Duodenal mucosa (tissue), 2 donors: ENCODE measurements around the gene NT5M.

Experiments used
- H3K27ac ChIP-seq: one replicate; pipeline ENCODE4 v1.7.0; 2013; ENCODE audit warnings: low read depth, low read length
- H3K27me3 ChIP-seq, 2 donors: one replicate each; pipeline ENCODE4 v1.7.0; 2013; ENCODE audit warnings: low read length in 2 of 2, control low read depth in 1 of 2; ENCODE audit not compliant: insufficient read depth in 2 of 2, control insufficient read depth in 1 of 2
- H3K36me3 ChIP-seq, 2 donors: one replicate each; pipeline ENCODE4 v1.7.0; 2013; ENCODE audit warnings: low read length in 2 of 2, control low read depth in 1 of 2; ENCODE audit not compliant: insufficient read depth in 2 of 2, control insufficient read depth in 1 of 2
- H3K4me1 ChIP-seq, 2 donors: one replicate each; pipeline ENCODE4 v1.7.0; 2013; ENCODE audit warnings: low read length in 2 of 2, control low read depth in 1 of 2; ENCODE audit not compliant: insufficient read depth in 2 of 2, control insufficient read depth in 1 of 2
- H3K4me3 ChIP-seq, 2 donors: one replicate each; pipeline ENCODE4 v1.7.0; 2013; ENCODE audit warnings: low read length in 2 of 2, low read depth in 1 of 2
- H3K9ac ChIP-seq, 2 donors: one replicate each; pipeline ENCODE4 v1.7.0; 2013; ENCODE audit warnings: low read length in 2 of 2, low read depth in 1 of 2
- H3K9me3 ChIP-seq, 2 donors: one replicate each; pipeline ENCODE4 v1.7.0; 2013; ENCODE audit warnings: low read length in 2 of 2, control low read depth in 1 of 2; ENCODE audit not compliant: control insufficient read depth in 1 of 2

NT5M gene

DNA sequence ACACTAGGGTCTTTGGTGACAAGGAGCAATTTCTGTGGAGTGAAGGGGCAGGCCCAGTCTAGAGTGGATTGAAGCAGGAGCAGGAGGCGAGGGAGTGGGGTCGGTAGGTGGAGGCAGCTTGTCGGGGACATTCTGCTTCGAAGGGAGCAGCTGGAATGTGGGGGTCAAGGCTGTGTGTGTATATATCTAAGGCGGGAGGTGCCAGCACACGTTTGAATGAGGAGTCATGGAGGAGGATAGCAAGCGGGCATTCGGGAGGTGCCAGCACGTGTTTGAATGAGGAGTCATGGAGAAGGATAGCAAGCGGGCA lies 17.7 kb downstream of the NT5M start:
- no peak overlapping the region for H3K27ac ChIP-seq
- H3K36me3 ChIP-seq = no peaks in the 10 kb centered on the region
- no peaks in the 10 kb centered on the region for H3K9me3 ChIP-seq
- no peak overlapping the region for H3K4me3 ChIP-seq
- no peaks in the 10 kb centered on the region for H3K4me1 ChIP-seq
- H3K9ac ChIP-seq = no peak overlapping the region
- H3K27me3 ChIP-seq = no peaks in the 10 kb centered on the region

DNA sequence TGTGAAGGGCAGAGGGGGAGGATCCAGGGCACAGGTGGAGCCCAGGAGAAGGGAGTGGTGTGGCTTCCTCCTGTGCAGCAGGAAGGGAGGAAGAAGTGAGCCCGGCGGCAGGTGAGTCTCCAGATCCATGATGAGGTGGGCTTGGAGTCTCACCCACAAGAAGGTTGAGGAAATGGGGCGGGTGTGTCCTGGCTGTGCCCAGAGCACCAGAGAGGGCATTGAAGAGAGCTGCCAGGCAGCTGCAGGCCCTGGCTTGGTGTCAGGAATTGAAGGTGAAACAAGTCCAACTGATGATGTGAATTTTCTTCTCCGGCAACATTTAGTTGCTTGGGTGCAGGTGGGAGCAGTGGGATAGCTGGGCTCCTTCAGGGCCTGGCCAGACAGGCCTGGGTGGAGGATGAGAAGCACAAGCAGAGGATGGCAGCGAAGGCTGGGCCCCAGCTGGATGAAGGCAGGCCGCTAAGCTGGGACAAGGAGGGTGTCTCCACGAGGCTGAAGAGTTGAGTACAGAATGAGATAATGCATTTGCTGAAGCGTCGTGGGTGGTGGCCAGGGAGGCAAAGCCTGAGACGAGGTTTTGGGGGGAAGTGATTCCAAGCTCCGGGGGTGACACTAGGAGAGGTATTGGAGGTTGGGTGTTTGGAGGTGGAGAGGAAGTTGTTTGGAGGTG lies 18.3 kb downstream of the NT5M start:
- Histone ChIP-seq H3K9me3 (no peaks in the 10 kb centered on the region), H3K4me1 (no peaks in the 10 kb centered on the region), H3K9ac (no peak overlapping the region), H3K27me3 (no peaks in the 10 kb centered on the region), H3K36me3 (no peaks in the 10 kb centered on the region), H3K4me3 (no peak overlapping the region), H3K27ac (no peak overlapping the region)

DNA sequence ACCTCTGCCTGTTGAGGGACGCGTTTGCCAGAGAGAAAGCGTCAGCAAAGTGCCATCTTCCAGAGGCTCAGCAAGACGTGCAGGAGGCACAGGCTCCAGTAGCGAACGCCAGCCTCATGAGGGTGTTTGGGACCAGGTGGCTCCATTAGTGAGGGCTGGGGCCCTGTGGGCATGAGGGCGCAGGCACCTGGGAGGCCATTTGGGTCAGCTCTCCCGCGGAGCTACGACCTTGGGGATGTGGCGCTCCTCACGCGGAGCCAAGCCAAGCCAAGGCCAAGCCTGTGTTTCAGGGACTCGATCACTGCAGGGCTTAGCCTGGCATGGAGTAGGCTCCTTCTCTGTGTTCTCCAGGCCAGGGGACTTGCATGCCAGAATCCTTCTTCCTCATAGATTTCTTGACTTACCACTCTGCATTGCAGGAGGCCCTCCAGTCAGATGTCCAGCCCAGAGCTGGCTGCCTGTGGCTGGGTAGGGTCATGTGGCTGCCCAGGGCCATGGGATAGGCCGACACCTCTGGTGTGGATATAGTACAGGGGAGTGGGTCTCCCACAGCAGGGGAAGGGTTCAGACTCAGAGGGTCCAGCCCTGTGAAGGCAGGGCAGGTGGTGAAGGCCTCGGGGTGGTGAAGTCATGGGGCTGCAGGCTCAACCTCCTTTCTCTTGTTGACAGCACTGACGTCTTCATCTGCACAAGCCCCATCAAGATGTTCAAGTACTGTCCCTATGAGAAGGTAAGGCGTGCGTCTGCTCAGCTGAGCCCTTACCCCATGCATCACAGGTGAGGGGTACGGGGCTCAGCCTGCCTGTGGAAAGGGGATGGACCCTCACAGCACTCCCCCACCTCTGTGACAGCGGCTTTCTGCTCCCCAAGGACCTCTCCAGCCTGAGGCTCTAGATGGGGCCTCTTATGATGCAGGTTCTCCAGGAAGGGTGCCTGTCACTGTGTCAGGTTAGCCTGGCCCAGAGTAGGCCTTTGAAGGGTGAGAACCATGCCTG lies 19.6 kb downstream of the NT5M start:
- Histone ChIP-seq H3K27ac (no peak overlapping the region), H3K36me3 (no peaks in the 10 kb centered on the region), H3K9ac (no peak overlapping the region), H3K4me1 (no peaks in the 10 kb centered on the region), H3K27me3 (no peaks in the 10 kb centered on the region), H3K4me3 (no peak overlapping the region), H3K9me3 (no peaks in the 10 kb centered on the region)

DNA sequence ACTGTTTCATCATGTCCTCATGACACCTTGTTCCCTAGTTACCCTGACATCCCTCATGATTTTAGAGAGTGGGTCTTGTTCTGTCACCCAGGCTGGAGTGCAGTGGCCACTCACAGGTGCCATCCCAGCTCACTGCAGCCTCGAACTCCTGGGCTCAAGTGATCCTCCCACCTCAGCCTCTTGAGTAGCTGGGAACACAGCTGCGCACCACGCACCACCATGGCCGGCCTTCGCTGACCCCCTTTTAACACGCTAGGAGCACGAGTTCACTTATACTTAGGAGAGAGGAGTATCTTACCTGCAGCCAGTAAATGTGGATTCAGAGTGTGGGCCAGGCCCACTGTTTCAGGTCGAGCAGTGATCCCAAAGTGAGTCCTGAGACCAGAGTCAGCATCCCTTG lies 21.4 kb downstream of the NT5M start:
- Histone ChIP-seq H3K36me3 (no peaks in the 10 kb centered on the region), H3K9ac (no peak overlapping the region), H3K9me3 (no peaks in the 10 kb centered on the region), H3K27ac (no peak overlapping the region), H3K27me3 (no peaks in the 10 kb centered on the region), H3K4me3 (no peak overlapping the region), H3K4me1 (no peaks in the 10 kb centered on the region)

- Histone ChIP-seq H3K9ac (no peak overlapping the region), H3K4me3 (no peak overlapping the region), H3K27me3 (no peaks in the 10 kb centered on the region), H3K4me1 (no peaks in the 10 kb centered on the region), H3K9me3 (no peaks in the 10 kb centered on the region), H3K36me3 (no peaks in the 10 kb centered on the region), H3K27ac (no peak overlapping the region)
Observed at GRCh38 chr17:17325228-17325627, 22.1 kb downstream of the NT5M start.

GRCh38 chr17:17325816-17326215 lies 22.6 kb downstream of the NT5M start:
- Histone ChIP-seq H3K9ac (no peak overlapping the region), H3K36me3 (no peaks in the 10 kb centered on the region), H3K4me1 (no peaks in the 10 kb centered on the region), H3K4me3 (no peak overlapping the region), H3K9me3 (no peaks in the 10 kb centered on the region), H3K27me3 (no peaks in the 10 kb centered on the region), H3K27ac (no peak overlapping the region)

DNA sequence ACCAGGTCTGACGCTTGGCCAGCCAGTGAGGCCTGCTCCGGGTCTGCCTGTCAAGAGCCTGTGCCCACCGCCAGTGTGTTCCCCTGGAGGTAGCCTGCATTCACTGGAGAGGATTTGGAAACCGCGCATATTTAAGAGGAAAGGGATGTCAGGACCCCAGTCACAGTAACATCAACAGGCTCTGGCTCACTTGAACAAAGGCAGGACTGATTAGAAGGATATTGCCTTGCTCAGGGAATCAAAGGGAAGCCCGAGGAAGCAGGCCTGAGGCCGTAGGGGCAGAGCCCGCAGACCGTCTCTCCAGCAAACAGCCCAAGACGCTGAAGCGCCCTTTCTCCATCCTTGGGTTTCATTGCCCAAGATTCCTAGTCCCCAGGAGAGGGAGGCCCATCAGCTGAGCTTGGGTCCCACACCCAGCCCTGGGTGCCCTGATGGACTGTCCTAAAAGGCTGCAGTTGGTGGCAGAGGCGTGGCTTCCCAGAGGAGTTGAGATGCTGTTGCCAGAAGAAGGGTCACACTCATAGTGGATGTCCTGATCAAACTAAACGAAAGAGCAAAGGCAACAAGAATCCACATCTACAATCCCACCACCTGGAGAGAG lies 23.2 kb downstream of the NT5M start:
- no peaks in the 10 kb centered on the region for H3K4me1 ChIP-seq
- H3K27me3 ChIP-seq = no peaks in the 10 kb centered on the region
- no peak overlapping the region for H3K27ac ChIP-seq
- H3K36me3 ChIP-seq = no peaks in the 10 kb centered on the region
- H3K4me3 ChIP-seq = no peak overlapping the region
- H3K9ac ChIP-seq = no peak overlapping the region
- no peaks in the 10 kb centered on the region for H3K9me3 ChIP-seq

- Histone ChIP-seq H3K9ac (no peak overlapping the region), H3K36me3 (no peaks in the 10 kb centered on the region), H3K4me3 (no peak overlapping the region), H3K27me3 (no peaks in the 10 kb centered on the region), H3K4me1 (no peaks in the 10 kb centered on the region), H3K27ac (no peak overlapping the region), H3K9me3 (no peaks in the 10 kb centered on the region)
Observed at GRCh38 chr17:17328251-17328650, 25.1 kb downstream of the NT5M start.

- Histone ChIP-seq H3K27ac (no peak overlapping the region), H3K27me3 (no peaks in the 10 kb centered on the region), H3K4me3 (no peak overlapping the region)
Observed at GRCh38 chr17:17341452-17341851, 38.3 kb downstream of the NT5M start.

GRCh38 chr17:17342242-17342945 lies 39.2 kb downstream of the NT5M start:
- no peak overlapping the region for H3K27ac ChIP-seq
- H3K36me3 ChIP-seq = no peaks in the 10 kb centered on the region
- no peak overlapping the region for H3K4me3 ChIP-seq
- H3K4me1 ChIP-seq = no peaks in the 10 kb centered on the region
- no peaks in the 10 kb centered on the region for H3K9me3 ChIP-seq
- H3K9ac ChIP-seq = no peak overlapping the region
- no peaks in the 10 kb centered on the region for H3K27me3 ChIP-seq

More at GRCh38 chr17:17341452-17341851, 38.3 kb downstream of the NT5M start:
- Histone ChIP-seq H3K9ac (no peak overlapping the region), H3K4me1 (no peaks in the 10 kb centered on the region), H3K9me3 (no peaks in the 10 kb centered on the region), H3K36me3 (no peaks in the 10 kb centered on the region)
